GM12872 (cell line): ENCODE measurements around the gene HMGCS2.

Experiments
- CTCF ChIP-seq: IDR thresholded peaks from 3 replicates; pipeline ENCODE4 v1.5.1; 2011; ENCODE audit warnings: low read depth, mild to moderate bottlenecking, low read length, moderate library complexity; ENCODE audit not compliant: insufficient read depth

The HMGCS2 gene

GRCh38 chr1:119779869-119780356 is 11.2 kb upstream of the HMGCS2 start:
- TF ChIP-seq CTCF, result no peak

DNA sequence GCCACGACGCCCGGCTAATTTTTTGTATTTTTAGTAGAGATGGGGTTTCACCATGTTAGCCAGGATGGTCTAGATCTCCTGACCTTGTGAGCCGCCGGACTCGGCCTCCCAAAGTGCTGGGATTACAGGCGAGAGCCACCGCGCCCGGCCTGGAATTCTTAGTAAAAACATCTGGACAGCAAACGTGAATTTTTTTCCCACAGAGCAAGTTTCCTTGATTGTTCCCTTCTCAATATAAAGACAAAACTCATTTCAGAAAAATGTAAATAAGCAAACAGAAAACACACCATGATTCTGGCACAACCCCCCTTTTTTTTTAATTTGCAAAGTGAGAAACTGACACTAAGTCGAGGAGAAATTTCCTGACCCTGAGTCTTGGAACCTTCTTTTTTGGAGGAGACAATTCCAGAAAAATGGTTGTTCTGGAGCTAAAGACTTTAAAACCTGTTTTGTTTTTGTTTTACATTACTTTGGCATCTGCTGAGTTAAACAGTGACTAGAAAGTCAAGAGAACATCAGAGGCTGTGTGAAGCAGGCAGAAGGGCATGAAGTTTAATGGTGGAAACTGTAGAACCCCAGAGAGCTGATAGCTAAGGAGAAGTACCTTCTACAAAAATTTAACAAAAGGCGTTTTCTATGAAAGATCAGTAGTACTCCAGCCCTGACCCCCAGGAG is 10.3 kb upstream of the HMGCS2 start:
- TF ChIP-seq CTCF, result no peak

DNA sequence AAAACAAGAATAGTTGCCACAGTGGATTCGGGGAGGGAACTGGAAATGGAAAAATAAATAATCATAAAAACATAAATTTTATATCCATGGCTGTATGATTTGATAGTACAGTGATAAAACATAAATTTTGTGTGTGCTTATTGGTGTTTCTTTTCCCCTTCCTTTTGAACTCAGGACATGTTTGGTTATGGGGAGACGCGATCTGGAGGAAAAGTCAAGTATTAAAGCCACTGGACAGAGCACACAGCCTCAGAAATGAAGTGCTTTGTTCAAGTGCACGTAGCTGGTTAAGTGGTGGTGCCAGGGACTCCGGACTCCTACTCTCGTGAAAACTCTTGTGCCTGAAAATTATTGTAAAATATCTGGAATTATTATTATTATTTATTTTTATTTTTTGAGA is 9.7 kb upstream of the HMGCS2 start:
- no peak for TF ChIP-seq CTCF

- TF ChIP-seq CTCF, result no peak
Measured at GRCh38 chr1:119774746-119775490, 6.2 kb upstream of the HMGCS2 start.

DNA sequence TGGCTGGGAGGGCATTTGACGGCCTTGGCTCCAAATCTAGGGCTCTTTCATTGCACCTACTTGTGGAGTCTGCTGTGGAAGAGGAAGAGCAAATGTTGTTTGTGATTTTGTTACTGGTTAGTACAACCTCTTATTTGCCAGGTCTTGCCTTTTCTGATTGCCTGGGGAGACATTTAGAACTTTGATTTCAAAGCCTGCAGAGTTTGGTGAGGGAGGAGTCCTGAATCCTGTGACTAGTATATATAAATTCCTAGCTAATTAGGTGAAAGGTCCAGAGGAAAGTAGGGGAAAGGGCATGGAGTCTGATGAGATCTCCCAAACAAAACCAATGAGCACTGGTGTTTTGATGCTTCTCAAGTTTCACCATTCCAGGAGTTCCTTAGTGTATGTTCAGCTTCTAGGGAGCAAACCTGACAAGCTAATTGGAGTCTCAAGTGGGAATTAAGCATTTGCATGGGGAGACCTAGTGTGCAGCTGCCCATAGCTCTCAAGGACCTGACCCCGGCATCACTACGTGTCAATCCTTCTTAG is 5.1 kb upstream of the HMGCS2 start:
- TF ChIP-seq CTCF, result no peak

DNA sequence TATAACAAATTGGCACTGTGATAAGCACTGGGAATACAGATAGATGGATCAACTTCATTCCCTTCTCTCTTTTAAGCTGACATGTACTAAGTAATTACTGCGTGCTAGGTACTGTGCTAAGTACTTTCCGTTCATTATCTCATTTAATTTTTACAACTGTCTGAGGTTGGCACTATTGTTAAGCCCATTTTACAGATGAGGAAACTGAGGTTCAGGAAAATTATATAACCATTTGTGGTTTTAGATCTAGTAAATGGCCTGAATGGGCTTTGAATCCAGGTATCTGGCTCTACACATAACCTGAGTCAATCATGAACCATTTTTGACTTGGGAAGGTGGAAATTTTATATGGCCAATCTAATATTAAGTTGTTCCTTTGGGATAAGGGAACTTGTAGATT is 3.6 kb upstream of the HMGCS2 start:
- TF ChIP-seq CTCF, result no peak

GRCh38 chr1:119771770-119772169 is 3.1 kb upstream of the HMGCS2 start:
- no peak for TF ChIP-seq CTCF
